GM23338 (cell line): ENCODE results near the gene GRAMD1B.

Source experiments
- CREB1 ChIP-seq: fragments of 250-450 bp; sonication (Bioruptor Pico); IDR thresholded peaks from 2 replicates; pipeline ENCODE4 v1.5.0; 2020; ENCODE audit warnings: low read depth, mild to moderate bottlenecking, moderate library complexity
- EZH2 ChIP-seq: fragments of 200-600 bp; sonication (generic); IDR thresholded peaks from one replicate; pipeline ENCODE4 v1.8.0; 2017; ENCODE audit warnings: antibody characterized with exemption, mild to moderate bottlenecking, low read depth; ENCODE audit not compliant: unreplicated experiment
- EZH2phosphoT487 ChIP-seq: fragments of 200-600 bp; sonication (generic); IDR thresholded peaks from one replicate; pipeline ENCODE4 v1.8.1; 2018; ENCODE audit warnings: antibody characterized with exemption; ENCODE audit not compliant: unreplicated experiment
- JUNB ChIP-seq: IDR thresholded peaks from one replicate; pipeline ENCODE4 v1.6.1; 2016; ENCODE audit warnings: antibody characterized with exemption; ENCODE audit not compliant: unreplicated experiment
- NANOG ChIP-seq: IDR thresholded peaks from 2 replicates; pipeline ENCODE4 v1.6.1; 2016; ENCODE audit warnings: antibody characterized with exemption, borderline replicate concordance
- POLR2AphosphoS5 ChIP-seq: IDR thresholded peaks from 2 replicates; pipeline ENCODE4 v1.6.1; 2016; ENCODE audit warnings: antibody characterized with exemption, low read depth
- STAT1 ChIP-seq: IDR thresholded peaks from one replicate; pipeline ENCODE4 v1.6.1; 2016; ENCODE audit warnings: antibody characterized with exemption; ENCODE audit not compliant: unreplicated experiment
- ZNF114 ChIP-seq: fragments of 250-450 bp; sonication (Bioruptor Pico); IDR thresholded peaks from 2 replicates; pipeline ENCODE4 v1.5.0; 2020; ENCODE audit warnings: mild to moderate bottlenecking, moderate library complexity
- ZNF331 ChIP-seq: fragments of 250-450 bp; sonication (Bioruptor Pico); IDR thresholded peaks from 2 replicates; pipeline ENCODE4 v1.5.0; 2020; ENCODE audit warnings: low read depth, mild to moderate bottlenecking, moderate library complexity
- TF ChIP-seq, protein P1 (sequence below), 2 experiments: fragments of 200-600 bp in 1 of 2; sonication (generic) in 1 of 2; conservative IDR thresholded peaks; 2 replicates each; pipeline versions ENCODE4 v1.5.1 to v1.6.1; 2016 to 2017; ENCODE audit warnings: antibody characterized with exemption in 2 of 2, low read depth in 2 of 2, mild to moderate bottlenecking in 2 of 2, moderate library complexity in 1 of 2
- TF ChIP-seq, protein P2 (sequence below): IDR thresholded peaks from one replicate; pipeline ENCODE4 v1.6.1; 2018; ENCODE audit warnings: antibody characterized with exemption; ENCODE audit not compliant: unreplicated experiment
- TF ChIP-seq, protein P3 (sequence below): IDR thresholded peaks from 2 replicates; pipeline ENCODE4 v1.6.1; 2016; ENCODE audit warnings: antibody characterized with exemption
- TF ChIP-seq, protein P4 (sequence below): fragments of 250-450 bp; sonication (Bioruptor Pico); IDR thresholded peaks from 2 replicates; pipeline ENCODE4 v1.5.0; 2020; ENCODE audit warnings: mild to moderate bottlenecking, moderate library complexity

DNA sequence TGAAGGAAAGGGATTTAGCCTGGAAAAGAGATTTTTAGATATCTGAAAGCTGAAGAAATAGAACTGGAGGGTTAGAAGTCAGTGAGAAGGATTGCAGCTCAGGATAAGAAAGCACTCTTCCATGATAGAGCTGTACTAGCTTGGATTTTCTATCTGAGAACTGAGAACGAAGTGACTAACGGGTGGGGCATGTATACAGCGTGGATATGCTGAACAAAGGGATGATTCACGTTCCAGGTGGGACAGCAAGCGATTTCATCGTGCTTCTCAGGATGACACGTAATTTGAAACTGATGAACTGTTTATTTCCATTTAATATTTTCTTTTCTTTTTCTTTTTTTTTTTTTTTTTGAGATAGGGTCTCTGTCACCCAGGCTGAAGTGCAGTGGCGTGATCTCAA lies 53.0 kb downstream of the GRAMD1B start:
- no peak for TF ChIP-seq EZH2
- TF ChIP-seq, protein P1, sequence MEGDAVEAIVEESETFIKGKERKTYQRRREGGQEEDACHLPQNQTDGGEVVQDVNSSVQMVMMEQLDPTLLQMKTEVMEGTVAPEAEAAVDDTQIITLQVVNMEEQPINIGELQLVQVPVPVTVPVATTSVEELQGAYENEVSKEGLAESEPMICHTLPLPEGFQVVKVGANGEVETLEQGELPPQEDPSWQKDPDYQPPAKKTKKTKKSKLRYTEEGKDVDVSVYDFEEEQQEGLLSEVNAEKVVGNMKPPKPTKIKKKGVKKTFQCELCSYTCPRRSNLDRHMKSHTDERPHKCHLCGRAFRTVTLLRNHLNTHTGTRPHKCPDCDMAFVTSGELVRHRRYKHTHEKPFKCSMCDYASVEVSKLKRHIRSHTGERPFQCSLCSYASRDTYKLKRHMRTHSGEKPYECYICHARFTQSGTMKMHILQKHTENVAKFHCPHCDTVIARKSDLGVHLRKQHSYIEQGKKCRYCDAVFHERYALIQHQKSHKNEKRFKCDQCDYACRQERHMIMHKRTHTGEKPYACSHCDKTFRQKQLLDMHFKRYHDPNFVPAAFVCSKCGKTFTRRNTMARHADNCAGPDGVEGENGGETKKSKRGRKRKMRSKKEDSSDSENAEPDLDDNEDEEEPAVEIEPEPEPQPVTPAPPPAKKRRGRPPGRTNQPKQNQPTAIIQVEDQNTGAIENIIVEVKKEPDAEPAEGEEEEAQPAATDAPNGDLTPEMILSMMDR (conservative IDR thresholded peaks at IDR 0.05; ENCODE audit: low read depth in 2 of 2), result no peak
- TF ChIP-seq POLR2AphosphoS5, result no peak
- TF ChIP-seq EZH2phosphoT487, result no peak
- no peak for TF ChIP-seq CREB1 (CRISPR knock-in tag)
- no peak for TF ChIP-seq JUNB
- TF ChIP-seq, protein P2, sequence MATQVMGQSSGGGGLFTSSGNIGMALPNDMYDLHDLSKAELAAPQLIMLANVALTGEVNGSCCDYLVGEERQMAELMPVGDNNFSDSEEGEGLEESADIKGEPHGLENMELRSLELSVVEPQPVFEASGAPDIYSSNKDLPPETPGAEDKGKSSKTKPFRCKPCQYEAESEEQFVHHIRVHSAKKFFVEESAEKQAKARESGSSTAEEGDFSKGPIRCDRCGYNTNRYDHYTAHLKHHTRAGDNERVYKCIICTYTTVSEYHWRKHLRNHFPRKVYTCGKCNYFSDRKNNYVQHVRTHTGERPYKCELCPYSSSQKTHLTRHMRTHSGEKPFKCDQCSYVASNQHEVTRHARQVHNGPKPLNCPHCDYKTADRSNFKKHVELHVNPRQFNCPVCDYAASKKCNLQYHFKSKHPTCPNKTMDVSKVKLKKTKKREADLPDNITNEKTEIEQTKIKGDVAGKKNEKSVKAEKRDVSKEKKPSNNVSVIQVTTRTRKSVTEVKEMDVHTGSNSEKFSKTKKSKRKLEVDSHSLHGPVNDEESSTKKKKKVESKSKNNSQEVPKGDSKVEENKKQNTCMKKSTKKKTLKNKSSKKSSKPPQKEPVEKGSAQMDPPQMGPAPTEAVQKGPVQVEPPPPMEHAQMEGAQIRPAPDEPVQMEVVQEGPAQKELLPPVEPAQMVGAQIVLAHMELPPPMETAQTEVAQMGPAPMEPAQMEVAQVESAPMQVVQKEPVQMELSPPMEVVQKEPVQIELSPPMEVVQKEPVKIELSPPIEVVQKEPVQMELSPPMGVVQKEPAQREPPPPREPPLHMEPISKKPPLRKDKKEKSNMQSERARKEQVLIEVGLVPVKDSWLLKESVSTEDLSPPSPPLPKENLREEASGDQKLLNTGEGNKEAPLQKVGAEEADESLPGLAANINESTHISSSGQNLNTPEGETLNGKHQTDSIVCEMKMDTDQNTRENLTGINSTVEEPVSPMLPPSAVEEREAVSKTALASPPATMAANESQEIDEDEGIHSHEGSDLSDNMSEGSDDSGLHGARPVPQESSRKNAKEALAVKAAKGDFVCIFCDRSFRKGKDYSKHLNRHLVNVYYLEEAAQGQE, result no peak
- TF ChIP-seq, protein P3, sequence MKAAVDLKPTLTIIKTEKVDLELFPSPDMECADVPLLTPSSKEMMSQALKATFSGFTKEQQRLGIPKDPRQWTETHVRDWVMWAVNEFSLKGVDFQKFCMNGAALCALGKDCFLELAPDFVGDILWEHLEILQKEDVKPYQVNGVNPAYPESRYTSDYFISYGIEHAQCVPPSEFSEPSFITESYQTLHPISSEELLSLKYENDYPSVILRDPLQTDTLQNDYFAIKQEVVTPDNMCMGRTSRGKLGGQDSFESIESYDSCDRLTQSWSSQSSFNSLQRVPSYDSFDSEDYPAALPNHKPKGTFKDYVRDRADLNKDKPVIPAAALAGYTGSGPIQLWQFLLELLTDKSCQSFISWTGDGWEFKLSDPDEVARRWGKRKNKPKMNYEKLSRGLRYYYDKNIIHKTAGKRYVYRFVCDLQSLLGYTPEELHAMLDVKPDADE, result no peak
- TF ChIP-seq ZNF114, result no peak
- no peak for TF ChIP-seq ZNF331 (CRISPR knock-in tag)
- TF ChIP-seq STAT1, result no peak
- TF ChIP-seq NANOG, result no peak
- TF ChIP-seq, protein P4, sequence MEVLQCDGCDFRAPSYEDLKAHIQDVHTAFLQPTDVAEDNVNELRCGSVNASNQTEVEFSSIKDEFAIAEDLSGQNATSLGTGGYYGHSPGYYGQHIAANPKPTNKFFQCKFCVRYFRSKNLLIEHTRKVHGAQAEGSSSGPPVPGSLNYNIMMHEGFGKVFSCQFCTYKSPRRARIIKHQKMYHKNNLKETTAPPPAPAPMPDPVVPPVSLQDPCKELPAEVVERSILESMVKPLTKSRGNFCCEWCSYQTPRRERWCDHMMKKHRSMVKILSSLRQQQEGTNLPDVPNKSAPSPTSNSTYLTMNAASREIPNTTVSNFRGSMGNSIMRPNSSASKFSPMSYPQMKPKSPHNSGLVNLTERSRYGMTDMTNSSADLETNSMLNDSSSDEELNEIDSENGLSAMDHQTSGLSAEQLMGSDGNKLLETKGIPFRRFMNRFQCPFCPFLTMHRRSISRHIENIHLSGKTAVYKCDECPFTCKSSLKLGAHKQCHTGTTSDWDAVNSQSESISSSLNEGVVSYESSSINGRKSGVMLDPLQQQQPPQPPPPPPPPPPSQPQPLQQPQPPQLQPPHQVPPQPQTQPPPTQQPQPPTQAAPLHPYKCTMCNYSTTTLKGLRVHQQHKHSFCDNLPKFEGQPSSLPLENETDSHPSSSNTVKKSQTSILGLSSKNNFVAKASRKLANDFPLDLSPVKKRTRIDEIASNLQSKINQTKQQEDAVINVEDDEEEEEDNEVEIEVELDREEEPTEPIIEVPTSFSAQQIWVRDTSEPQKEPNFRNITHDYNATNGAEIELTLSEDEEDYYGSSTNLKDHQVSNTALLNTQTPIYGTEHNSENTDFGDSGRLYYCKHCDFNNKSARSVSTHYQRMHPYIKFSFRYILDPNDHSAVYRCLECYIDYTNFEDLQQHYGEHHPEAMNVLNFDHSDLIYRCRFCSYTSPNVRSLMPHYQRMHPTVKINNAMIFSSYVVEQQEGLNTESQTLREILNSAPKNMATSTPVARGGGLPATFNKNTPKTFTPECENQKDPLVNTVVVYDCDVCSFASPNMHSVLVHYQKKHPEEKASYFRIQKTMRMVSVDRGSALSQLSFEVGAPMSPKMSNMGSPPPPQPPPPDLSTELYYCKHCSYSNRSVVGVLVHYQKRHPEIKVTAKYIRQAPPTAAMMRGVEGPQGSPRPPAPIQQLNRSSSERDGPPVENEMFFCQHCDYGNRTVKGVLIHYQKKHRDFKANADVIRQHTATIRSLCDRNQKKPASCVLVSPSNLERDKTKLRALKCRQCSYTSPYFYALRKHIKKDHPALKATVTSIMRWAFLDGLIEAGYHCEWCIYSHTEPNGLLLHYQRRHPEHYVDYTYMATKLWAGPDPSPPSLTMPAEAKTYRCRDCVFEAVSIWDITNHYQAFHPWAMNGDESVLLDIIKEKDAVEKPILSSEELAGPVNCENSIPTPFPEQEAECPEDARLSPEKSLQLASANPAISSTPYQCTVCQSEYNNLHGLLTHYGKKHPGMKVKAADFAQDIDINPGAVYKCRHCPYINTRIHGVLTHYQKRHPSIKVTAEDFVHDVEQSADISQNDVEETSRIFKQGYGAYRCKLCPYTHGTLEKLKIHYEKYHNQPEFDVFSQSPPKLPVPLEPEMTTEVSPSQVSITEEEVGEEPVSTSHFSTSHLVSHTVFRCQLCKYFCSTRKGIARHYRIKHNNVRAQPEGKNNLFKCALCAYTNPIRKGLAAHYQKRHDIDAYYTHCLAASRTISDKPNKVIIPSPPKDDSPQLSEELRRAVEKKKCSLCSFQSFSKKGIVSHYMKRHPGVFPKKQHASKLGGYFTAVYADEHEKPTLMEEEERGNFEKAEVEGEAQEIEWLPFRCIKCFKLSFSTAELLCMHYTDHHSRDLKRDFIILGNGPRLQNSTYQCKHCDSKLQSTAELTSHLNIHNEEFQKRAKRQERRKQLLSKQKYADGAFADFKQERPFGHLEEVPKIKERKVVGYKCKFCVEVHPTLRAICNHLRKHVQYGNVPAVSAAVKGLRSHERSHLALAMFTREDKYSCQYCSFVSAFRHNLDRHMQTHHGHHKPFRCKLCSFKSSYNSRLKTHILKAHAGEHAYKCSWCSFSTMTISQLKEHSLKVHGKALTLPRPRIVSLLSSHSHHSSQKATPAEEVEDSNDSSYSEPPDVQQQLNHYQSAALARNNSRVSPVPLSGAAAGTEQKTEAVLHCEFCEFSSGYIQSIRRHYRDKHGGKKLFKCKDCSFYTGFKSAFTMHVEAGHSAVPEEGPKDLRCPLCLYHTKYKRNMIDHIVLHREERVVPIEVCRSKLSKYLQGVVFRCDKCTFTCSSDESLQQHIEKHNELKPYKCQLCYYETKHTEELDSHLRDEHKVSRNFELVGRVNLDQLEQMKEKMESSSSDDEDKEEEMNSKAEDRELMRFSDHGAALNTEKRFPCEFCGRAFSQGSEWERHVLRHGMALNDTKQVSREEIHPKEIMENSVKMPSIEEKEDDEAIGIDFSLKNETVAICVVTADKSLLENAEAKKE, result no peak
